SU-DHL-6 (cell line): ENCODE data around the gene ACBD4.

Experiments used
- H2AFZ ChIP-seq: fragments of 200-600 bp; sonication (generic); 2 replicates; pipeline ENCODE4 v1.6.1; 2014; ENCODE audit warnings: low read depth, mild to moderate bottlenecking, moderate library complexity, mixed read lengths, antibody characterized with exemption, low read length; ENCODE audit not compliant: severe bottlenecking
- H3F3A ChIP-seq: fragments of 200-600 bp; shearing (Covaris generic); 2 replicates; pipeline ENCODE4 v1.6.0; 2016; ENCODE audit warnings: antibody characterized with exemption, mild to moderate bottlenecking; ENCODE audit not compliant: insufficient read depth
- H3K27ac ChIP-seq: fragments of 200-600 bp; sonication (generic); 2 replicates; pipeline ENCODE4 v1.5.1; 2016; ENCODE audit warnings: low read depth, mild to moderate bottlenecking, low read length, moderate library complexity, mixed read lengths
- H3K27me3 ChIP-seq: fragments of 200-600 bp; sonication (generic), shearing (Covaris generic); 2 replicates; pipeline ENCODE4 v1.6.0; 2014; ENCODE audit warnings: mild to moderate bottlenecking, low read length
- H3K36me3 ChIP-seq: fragments of 200-600 bp; sonication (generic); 2 replicates; pipeline ENCODE4 v1.6.1; 2014; ENCODE audit warnings: mild to moderate bottlenecking, low read length, mixed read lengths
- H3K4me2 ChIP-seq: fragments of 300-600, 200-600 bp; shearing (Covaris generic), sonication (generic); 2 replicates; pipeline ENCODE4 v1.6.0; 2014; ENCODE audit warnings: low read length, low read depth, mild to moderate bottlenecking; ENCODE audit not compliant: poor library complexity, severe bottlenecking
- H3K4me3 ChIP-seq: fragments of 200-600 bp; sonication (generic); 2 replicates; pipeline ENCODE4 v1.5.1; 2014; ENCODE audit warnings: antibody characterized with exemption, low read length, mild to moderate bottlenecking, mixed read lengths; ENCODE audit not compliant: insufficient read depth, poor library complexity, severe bottlenecking
- H3K79me2 ChIP-seq: fragments of 200-600 bp; sonication (generic); 2 replicates; pipeline ENCODE4 v1.6.1; 2014; ENCODE audit warnings: mild to moderate bottlenecking, low read length, moderate library complexity; ENCODE audit not compliant: insufficient read depth
- H3K9ac ChIP-seq: fragments of 200-600 bp; sonication (generic); 2 replicates; pipeline ENCODE4 v1.7.0; 2014; ENCODE audit warnings: mild to moderate bottlenecking, low read length
- H3K9me2 ChIP-seq: fragments of 200-600 bp; sonication (generic); replicated peaks from 2 replicates; pipeline ENCODE4 v1.6.1; 2014; ENCODE audit warnings: low read length; ENCODE audit not compliant: insufficient read depth
- H3K9me3 ChIP-seq: fragments of 200-600 bp; sonication (generic); 2 replicates; pipeline ENCODE4 v1.6.1; 2014; ENCODE audit warnings: low read length, mixed read lengths; ENCODE audit not compliant: insufficient read depth
- H4K20me1 ChIP-seq: fragments of 200-600 bp; sonication (generic); 2 replicates; pipeline ENCODE4 v1.6.1; 2014; ENCODE audit warnings: low read depth, mild to moderate bottlenecking, antibody characterized with exemption, low read length, moderate library complexity, mixed read lengths
- EZH2phosphoT487 ChIP-seq: fragments of 200-600 bp; sonication (generic), shearing (Covaris generic); conservative IDR thresholded peaks from 2 replicates; pipeline ENCODE4 v1.6.1; 2018; ENCODE audit warnings: mild to moderate bottlenecking, antibody characterized with exemption, low read length, moderate library complexity, mixed read lengths
- TF ChIP-seq, protein P1 (sequence below): fragments of 200-600 bp; sonication (generic); IDR thresholded peaks from one replicate; pipeline ENCODE4 v1.5.1; 2017; ENCODE audit warnings: antibody characterized with exemption, mild to moderate bottlenecking, low read length, moderate library complexity; ENCODE audit not compliant: insufficient read depth, poor library complexity, severe bottlenecking

ACBD4 gene

GRCh38 chr17:45115015-45115625, 20.4 kb upstream of the ACBD4 start:
- no peak overlapping the region for H3K9ac ChIP-seq
- no peaks in the 10 kb centered on the region for H3K36me3 ChIP-seq
- H3K4me3 ChIP-seq = no peak overlapping the region
- no peak overlapping the region for H2AFZ ChIP-seq
- TF ChIP-seq EZH2phosphoT487 = no peak
- TF ChIP-seq, protein P1, sequence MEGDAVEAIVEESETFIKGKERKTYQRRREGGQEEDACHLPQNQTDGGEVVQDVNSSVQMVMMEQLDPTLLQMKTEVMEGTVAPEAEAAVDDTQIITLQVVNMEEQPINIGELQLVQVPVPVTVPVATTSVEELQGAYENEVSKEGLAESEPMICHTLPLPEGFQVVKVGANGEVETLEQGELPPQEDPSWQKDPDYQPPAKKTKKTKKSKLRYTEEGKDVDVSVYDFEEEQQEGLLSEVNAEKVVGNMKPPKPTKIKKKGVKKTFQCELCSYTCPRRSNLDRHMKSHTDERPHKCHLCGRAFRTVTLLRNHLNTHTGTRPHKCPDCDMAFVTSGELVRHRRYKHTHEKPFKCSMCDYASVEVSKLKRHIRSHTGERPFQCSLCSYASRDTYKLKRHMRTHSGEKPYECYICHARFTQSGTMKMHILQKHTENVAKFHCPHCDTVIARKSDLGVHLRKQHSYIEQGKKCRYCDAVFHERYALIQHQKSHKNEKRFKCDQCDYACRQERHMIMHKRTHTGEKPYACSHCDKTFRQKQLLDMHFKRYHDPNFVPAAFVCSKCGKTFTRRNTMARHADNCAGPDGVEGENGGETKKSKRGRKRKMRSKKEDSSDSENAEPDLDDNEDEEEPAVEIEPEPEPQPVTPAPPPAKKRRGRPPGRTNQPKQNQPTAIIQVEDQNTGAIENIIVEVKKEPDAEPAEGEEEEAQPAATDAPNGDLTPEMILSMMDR = no peak
- no peaks in the 10 kb centered on the region for H3K27me3 ChIP-seq
- no peaks in the 10 kb centered on the region for H4K20me1 ChIP-seq
- no peaks in the 10 kb centered on the region for H3K9me3 ChIP-seq
- H3K9me2 ChIP-seq = no peaks in the 10 kb centered on the region
- no peak overlapping the region for H3K27ac ChIP-seq
- H3F3A ChIP-seq = no peaks in the 10 kb centered on the region
- H3K4me2 ChIP-seq = no peak overlapping the region
- H3K79me2 ChIP-seq = no peaks in the 10 kb centered on the region

DNA sequence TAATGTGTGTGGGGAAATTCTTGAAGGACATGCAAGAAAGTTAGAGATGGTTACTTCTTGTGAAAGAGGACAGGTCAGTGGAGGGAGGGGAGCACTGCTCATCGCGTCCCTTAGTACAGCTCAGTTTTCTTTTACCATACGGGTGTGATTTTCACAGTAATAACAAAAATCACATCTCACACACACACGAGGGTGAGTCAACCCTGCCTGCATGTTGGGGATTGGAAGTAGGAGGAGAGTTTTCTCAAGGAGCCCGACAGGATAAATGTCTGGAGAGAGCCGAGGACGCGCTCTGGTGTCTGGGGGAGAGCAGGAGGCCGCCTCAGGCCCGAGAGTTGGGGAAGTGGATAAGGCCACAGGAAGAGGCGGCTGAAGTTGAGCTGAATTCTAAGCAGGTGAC, 19.6 kb upstream of the ACBD4 start:
- no peak overlapping the region for H3K4me2 ChIP-seq
- no peak overlapping the region for H3K27ac ChIP-seq
- no peak for TF ChIP-seq EZH2phosphoT487
- TF ChIP-seq, protein P1 = no peak
- no peaks in the 10 kb centered on the region for H3K27me3 ChIP-seq
- no peak overlapping the region for H2AFZ ChIP-seq
- no peaks in the 10 kb centered on the region for H3K9me2 ChIP-seq
- H3K9me3 ChIP-seq = no peaks in the 10 kb centered on the region
- no peaks in the 10 kb centered on the region for H3F3A ChIP-seq
- H3K9ac ChIP-seq = no peak overlapping the region
- H3K36me3 ChIP-seq = no peaks in the 10 kb centered on the region
- no peak overlapping the region for H3K4me3 ChIP-seq
- H4K20me1 ChIP-seq = no peaks in the 10 kb centered on the region
- no peaks in the 10 kb centered on the region for H3K79me2 ChIP-seq

GRCh38 chr17:45116434-45117016, 19.0 kb upstream of the ACBD4 start:
- H3K27me3 ChIP-seq = no peaks in the 10 kb centered on the region
- H2AFZ ChIP-seq = no peak overlapping the region
- no peak overlapping the region for H3K27ac ChIP-seq
- no peaks in the 10 kb centered on the region for H3K79me2 ChIP-seq
- H3K9me2 ChIP-seq = no peaks in the 10 kb centered on the region
- H3K9ac ChIP-seq = no peak overlapping the region
- H4K20me1 ChIP-seq = no peaks in the 10 kb centered on the region
- no peaks in the 10 kb centered on the region for H3K9me3 ChIP-seq
- no peak for TF ChIP-seq EZH2phosphoT487
- TF ChIP-seq, protein P1 = no peak
- no peaks in the 10 kb centered on the region for H3K36me3 ChIP-seq
- H3K4me2 ChIP-seq = no peak overlapping the region
- H3K4me3 ChIP-seq = no peak overlapping the region
- H3F3A ChIP-seq = no peaks in the 10 kb centered on the region
